GM20431 (cell line): Measurements from ENCODE around the gene MFAP3L.

Experiments used
- in situ Hi-C: fragments of 300-500 bp; cut with MseI, MboI; formaldehyde crosslinking; loops from one replicate; pipeline ENCODE4 v1.15.0; 2020; ENCODE audit warnings: low sequenced_read_pairs; ENCODE audit not compliant: unreplicated experiment

Gene MFAP3L

GRCh38 chr4:170025523-170026252 is 507 bp downstream of the MFAP3L start:
- in situ Hi-C loops: no loop called here

- in situ Hi-C loops: loop anchor here (25.0 kb wide), 1 partner anchor 410 kb away; the partner anchor contains the start of genes CLCN3 and NEK1
Observed at GRCh38 chr4:170022211-170022610, 4.0 kb downstream of the MFAP3L start.

- in situ Hi-C loops: loop anchor here (25.0 kb wide), 1 partner anchor 405 kb away; the partner anchor contains the start of genes CLCN3 and NEK1
Observed at GRCh38 chr4:170017252-170017651, 8.9 kb downstream of the MFAP3L start.

GRCh38 chr4:170015285-170015684 is 10.9 kb downstream of the MFAP3L start:
- in situ Hi-C loops: loop anchor here (25.0 kb wide), 1 partner anchor 403 kb away; the partner anchor contains the start of genes CLCN3 and NEK1

GRCh38 chr4:170014359-170015011 is 11.7 kb downstream of the MFAP3L start:
- in situ Hi-C loops: loop anchor here (25.0 kb wide), 1 partner anchor 402 kb away; the partner anchor contains the start of genes CLCN3 and NEK1

GRCh38 chr4:170012629-170012958 is 13.6 kb downstream of the MFAP3L start:
- in situ Hi-C loops: loop anchor here (25.0 kb wide), 1 partner anchor 400 kb away; the partner anchor contains the start of genes CLCN3 and NEK1

- in situ Hi-C loops: loop anchor here (25.0 kb wide), 1 partner anchor 400 kb away; the partner anchor contains the start of genes CLCN3 and NEK1
Observed at GRCh38 chr4:170011921-170012628, 14.1 kb downstream of the MFAP3L start.

- in situ Hi-C loops: loop anchor here (25.0 kb wide), 1 partner anchor 397 kb away; the partner anchor contains the start of genes CLCN3 and NEK1
Observed at GRCh38 chr4:170009291-170009690, 16.9 kb downstream of the MFAP3L start.

- in situ Hi-C loops: loop anchor here (25.0 kb wide), 1 partner anchor 396 kb away; the partner anchor contains the start of genes CLCN3 and NEK1
Observed at GRCh38 chr4:170008801-170009200, 17.4 kb downstream of the MFAP3L start.

- in situ Hi-C loops: loop anchor here (25.0 kb wide), 1 partner anchor 396 kb away; the partner anchor contains the start of genes CLCN3 and NEK1
Observed at GRCh38 chr4:170008371-170008770, 17.8 kb downstream of the MFAP3L start.

- in situ Hi-C loops: loop anchor here (25.0 kb wide), 1 partner anchor 395 kb away; the partner anchor contains the start of genes CLCN3 and NEK1
Observed at GRCh38 chr4:170007113-170007512, 19.1 kb downstream of the MFAP3L start.

- in situ Hi-C loops: loop anchor here (25.0 kb wide), 1 partner anchor 393 kb away; the partner anchor contains the start of genes CLCN3 and NEK1
Observed at GRCh38 chr4:170005472-170005871, 20.7 kb downstream of the MFAP3L start.

- in situ Hi-C loops: loop anchor here (25.0 kb wide), 1 partner anchor 392 kb away; the partner anchor contains the start of genes CLCN3 and NEK1
Observed at GRCh38 chr4:170004651-170005295, 21.4 kb downstream of the MFAP3L start.

- in situ Hi-C loops: loop anchor here (25.0 kb wide), 1 partner anchor 391 kb away; the partner anchor contains the start of genes CLCN3 and NEK1
Observed at GRCh38 chr4:170003071-170004070, 22.8 kb downstream of the MFAP3L start.

GRCh38 chr4:170001745-170002267 is 24.4 kb downstream of the MFAP3L start:
- in situ Hi-C loops: loop anchor here (25.0 kb wide), 1 partner anchor 390 kb away; the partner anchor contains the start of genes CLCN3 and NEK1

GRCh38 chr4:170001011-170001744 is 25.0 kb downstream of the MFAP3L start:
- in situ Hi-C loops: loop anchor here (25.0 kb wide), 1 partner anchor 389 kb away; the partner anchor contains the start of genes CLCN3 and NEK1

GRCh38 chr4:169999923-170000322 is 26.3 kb downstream of the MFAP3L start:
- in situ Hi-C loops: loop anchor here (25.0 kb wide), 1 partner anchor 388 kb away; the partner anchor contains the start of genes CLCN3 and NEK1
